Globus pallidus (tissue), 1 donor: Measurements from ENCODE around the gene CPZ.

Source experiments
- DNase-seq: peaks from one replicate; pipeline ENCODE4 v3.0.0-alpha.2; 2015; ENCODE audit warnings: low spot score

CPZ gene

DNA sequence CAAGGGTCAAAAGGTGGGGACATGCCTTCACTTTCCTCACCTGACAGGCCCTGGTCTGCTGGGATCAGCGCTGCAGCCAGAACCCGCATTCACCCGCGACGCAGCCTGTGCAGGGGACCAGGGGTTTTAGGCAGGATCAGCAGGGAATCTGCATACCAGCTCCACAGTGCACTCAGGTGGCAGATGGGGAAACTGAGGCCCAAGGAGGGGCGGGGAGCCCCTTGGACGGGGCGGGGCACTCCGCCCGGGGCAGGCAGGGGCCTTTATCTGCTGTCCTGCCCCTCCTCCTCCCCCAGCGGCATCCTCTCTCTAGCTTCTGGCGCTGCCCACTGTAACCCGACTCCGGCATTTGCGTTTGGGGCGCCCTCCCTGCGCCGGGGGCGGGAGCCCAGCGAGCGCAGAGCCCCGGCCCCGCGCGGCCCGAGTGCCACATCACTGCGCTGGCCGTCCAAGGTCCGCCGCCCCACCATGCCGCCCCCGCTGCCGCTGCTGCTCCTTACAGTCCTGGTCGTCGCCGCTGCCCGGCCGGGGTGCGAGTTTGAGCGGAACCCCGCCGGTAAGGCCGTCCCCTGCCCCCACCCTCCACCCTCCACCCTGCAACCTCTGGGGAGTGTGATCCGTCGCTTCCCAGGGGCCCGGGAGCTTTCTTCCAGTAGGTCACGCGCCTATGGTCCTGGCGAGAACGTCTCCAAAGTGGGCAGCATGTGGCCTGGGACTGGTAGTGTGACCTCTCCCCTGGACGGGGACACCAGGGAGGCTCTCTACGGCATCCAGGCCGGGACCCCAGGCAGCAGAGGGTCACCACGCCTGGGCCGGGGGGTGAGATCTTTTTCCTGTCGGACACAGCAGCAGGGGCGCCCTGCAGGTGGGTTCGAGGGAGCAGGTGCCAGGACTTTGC is at the start of gene CPZ:
Gene CPZ (plus strand): TSS at position 400 of the 898 bp plus-strand sequence. CDS start 69 bp downstream, at position 469.
- DNase-seq: no peak

DNA sequence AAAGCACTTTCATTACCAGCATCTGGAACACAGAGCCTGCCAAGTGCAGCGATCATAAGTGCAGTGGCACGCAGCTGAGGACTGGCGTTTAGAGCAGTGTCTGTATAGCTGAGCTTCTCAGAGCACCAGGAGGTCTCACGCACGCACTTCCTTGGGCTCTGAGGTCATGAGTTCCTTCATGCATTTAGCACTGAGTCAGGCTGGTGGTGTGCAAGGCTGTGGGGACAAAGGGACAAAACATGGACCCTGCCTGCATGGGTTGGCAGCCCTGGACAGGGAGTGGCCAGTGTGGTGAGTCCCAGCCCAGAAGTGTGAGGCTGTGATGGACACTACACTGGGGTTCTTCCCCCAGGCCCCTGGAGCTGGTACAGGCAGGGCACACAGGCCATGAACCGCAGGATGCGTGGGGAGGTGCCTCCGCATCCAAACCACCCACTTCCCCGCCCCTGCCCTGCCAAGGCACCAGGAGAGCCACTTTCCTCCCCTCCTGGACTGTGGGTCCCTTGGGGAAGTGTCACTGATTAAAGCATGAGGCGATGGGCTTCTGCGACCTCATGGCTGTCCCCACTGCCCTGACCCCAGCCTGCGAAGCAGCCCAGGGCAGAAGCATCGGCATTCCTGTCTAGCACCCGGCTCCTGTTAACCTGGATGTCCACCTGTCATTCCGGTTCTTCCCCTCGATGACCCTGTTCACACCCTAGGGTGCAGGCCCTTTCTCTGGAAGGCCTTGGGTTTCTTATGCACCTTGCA is 49.6 kb upstream of the CPZ start:
- DNase-seq: no peak

DNA sequence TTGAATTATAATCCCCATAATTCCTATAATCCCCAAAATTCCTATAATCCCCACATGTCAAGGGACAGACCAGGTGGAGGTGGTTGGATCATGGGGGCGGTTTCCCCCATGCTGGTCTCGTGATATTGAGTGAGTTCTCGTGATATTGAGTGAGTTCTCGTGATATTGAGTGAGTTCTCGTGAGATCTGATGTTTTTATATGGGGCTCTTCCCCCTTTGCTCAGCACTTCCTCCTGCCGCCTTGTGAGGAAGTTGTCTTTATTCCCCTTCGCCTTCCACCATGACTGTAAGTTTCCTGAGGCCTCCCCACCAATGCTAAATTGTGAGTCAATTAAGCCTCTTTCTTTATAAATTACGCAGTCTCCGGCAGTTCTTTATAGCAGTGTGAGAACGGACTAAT is 48.9 kb upstream of the CPZ start:
- DNase-seq: no peak

DNA sequence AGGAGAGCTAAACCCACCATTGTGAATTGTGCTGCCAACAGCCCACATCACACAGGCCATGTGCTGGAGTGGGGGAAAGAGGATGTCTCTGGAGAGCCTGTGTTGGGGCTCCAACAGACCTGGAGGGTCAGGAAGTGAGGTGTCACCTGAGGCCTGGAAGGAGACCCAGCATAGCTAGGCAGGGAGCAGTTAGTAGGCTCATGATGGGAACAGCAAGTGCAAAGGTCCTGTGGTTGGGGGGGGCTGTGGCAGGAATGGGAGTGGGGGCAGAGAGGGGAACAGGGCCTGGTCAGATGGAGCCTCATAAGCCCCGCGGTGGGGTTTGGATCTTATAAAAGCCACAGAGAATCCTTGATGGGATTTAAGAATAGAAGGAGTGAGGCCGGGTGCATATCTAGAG is 48.3 kb upstream of the CPZ start:
- DNase-seq: no peak

DNA sequence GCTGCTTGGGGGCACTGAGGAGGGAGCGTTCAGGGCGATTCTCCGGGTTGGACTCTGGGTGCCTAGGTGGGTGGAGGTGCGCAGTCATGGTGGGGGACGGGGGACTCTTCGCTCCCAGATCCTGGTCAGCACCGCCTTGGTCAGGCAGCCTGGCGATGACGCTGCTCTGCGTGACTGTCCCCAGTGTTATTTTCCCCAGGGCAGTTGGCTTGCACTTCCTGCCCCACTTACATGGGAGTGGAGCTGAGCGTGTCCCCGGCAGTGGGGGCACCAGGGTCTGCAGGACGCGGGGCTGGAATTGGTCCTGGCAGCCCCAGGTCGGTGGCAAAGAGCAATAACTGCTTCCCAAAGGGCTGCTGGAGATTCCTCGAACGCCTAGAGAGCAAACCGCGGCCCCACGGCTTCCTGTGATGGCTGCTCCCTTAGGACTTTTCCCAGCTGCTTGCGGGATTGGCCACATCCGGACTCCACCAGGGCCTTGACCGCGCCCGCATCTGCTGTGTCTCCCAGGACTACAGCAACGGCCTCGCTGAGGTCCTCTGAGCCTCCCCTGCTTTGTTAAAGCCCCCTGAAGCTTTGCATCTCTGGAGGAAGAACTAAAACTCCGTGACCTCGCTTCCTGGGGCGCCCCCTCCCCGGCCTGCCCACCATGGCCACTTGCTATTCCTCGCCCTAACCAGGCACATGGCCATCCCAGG is 47.7 kb upstream of the CPZ start:
- no peak for DNase-seq

DNA sequence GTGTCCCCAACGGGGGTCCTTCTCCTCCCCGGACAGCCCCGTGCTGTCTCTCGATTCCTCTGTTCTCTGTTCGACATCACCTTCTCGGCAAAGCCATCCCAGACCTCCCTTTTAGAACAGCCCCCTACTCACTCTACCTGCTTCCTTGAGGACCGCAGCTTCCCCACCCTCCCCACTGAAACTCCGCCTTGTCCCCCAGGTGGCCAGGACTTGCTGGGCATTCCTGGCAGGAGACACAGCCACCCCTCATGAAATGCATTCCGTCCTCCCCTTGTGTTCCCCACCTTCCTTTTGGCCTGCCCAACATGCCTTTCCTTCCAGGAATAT is 47.2 kb upstream of the CPZ start:
- no peak for DNase-seq

DNA sequence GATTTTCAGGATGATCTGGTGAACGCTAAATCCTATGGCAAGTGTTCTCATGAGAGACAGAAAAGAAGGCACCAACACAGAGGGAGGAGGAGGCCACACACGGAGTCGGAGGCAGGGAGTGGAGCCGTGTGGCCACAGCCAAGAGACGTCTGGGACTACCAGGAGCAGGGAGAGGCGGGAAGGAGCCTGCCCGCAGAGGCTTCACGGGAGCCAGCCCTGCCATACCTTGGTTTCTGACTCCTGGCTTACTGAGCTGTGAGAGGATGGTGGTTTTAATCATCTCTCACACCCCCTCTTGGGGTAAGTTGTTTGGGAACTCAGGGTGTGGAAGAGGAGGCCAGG is 45.8 kb upstream of the CPZ start:
- no peak for DNase-seq

DNA sequence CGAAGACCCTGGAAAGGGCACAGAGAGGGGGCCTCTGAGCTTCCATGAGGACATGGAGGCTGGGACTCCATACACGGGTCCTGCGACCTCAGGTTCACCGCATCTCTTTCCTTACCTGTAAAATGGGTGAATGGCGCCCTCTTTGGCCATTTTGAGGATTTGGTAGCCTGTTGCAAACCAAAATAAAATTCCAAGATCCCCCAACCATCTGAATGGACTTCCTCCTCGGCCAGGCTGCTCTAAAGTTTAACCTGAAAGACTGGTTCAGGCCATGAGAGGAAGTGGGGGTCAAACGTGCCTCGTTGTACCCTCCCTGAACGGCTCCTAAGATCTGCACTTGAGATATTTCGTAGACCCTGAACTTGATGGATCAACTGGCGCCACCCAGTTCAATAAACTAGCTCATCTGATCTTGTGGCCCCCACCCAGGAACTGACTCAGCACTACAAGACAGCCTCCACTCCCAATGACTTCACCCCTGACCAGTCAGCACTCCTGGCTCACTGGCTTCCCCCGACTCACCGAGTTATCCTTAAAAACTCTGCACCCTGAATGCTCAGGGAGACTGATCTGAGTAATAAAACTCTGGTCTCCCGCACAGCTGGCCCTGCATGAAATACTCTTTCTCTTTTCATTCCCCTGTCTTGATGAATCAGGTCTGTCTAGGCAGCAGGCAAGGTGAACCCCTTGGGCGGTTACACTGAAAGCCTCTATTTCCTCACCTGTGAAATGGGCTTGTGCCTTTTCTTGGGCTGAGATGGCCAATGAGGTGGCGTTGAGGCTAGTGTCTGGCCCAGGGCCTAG is 45.3 kb upstream of the CPZ start:
- DNase-seq: no peak

DNA sequence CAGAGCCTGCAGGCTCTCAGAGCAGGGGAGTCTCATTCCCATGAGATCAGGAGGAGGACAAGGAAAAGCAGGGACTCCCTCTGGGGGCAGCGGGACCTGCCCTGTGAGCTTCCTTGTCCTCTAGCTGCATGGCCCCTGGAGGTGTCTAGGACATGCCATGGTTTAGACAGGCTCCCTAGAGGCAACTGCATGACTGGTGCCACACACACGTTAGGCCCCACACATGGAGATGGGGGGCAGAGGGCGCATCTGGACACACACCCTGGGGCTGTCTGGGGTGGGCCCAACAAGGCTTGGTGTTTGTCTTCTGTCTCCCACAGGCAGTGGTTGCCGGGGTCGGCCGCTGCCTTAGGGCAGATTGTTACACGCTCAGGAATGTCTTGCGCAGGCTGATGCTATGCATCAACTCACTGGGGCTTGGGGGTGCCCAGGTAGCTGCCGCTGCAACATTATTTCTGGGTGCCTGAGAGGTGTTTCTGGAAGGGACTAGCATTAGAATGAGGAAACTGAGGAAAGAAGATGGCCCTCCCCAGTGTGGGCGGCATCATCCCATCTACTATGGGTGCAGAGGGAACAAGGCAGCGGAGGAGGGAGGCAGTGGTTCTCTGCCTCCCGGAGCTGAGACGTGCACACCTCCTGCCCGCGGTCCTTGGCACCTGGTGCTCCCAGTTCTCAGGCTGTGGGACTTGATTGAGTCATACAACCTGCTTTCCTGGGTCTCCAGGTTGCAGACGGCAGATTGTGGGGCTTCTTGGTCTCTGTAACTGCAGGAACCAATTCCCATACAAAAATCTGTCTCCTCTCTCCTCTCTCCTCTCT is 44.4 kb upstream of the CPZ start:
- no peak for DNase-seq

DNA sequence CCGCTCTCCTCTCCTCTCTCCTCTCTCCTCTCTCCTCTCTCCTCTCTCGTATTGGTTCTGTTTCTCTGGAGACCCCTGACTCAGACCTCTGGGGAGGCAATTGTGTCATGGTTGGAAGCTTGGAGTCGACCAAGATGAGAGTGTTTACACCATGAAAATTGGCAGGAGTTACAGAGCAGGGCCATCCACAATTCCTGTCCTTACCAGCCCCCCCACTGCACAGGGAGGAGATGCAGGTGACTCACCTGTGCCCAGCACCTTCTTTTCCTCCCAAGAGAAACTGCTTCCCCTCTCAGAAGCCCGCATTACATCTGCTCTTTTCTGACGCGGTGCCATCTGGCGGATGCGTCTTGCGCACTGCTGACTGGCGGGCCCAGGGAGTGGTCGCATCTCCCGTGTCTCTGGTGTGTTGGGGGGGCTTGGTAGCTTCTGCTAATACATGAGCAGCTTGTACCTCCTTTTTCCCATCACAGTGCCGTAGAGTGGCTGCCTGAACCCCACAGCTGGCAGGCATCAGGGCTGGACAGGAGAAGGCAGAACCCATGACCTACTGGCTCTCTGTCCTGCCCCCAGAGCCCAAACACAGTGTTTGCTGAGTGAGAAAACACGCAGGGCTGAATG is 43.7 kb upstream of the CPZ start:
- no peak for DNase-seq

DNA sequence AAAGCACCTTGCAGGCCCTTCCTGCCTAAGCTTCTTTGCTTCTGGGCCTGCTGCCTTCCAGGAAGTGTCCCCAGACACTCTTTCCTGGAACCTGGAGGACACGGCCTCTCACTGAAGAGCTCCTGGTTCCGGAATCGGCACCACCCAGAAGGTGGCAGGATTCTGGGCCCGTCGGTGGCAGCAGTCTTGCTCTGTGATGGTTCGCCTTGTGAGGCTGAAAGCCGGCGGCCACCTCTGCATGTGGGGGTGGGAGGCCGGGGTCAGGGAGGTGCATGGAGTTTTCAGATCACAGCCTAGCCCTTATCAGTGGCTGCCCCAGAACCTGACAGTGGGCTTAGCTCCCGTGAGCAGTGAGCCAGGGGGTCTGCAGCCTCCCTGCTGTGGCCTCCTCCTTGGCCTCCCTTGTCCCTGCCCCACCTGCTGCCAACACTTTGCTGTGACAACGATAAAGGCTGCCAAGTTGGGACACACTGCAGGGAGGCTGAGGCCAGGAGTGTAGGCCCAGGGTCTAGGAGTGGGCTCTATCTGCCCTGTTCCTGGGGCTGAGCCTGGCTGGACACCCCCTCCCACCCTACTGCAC is 43.1 kb upstream of the CPZ start:
- no peak for DNase-seq

DNA sequence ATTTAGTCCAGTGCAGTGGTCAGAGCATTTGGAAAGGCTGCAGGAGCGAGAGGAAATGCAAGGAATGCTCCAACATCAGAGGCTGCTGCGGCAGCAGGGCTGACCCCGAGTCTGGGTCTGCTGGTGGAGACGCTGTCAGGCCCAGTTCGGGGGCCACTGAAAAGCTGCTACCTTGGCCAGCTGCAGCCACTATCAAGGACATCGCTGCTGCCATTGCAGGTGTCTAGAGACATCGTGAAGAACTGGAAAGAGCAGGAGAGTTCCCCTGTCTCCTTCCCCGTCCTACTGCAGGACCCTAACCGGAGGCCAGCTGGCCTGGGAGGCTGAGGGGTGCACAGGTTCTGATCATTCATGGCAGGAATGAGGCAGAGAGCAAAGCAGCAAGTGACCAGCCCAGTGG is 41.9 kb upstream of the CPZ start:
- no peak for DNase-seq

DNA sequence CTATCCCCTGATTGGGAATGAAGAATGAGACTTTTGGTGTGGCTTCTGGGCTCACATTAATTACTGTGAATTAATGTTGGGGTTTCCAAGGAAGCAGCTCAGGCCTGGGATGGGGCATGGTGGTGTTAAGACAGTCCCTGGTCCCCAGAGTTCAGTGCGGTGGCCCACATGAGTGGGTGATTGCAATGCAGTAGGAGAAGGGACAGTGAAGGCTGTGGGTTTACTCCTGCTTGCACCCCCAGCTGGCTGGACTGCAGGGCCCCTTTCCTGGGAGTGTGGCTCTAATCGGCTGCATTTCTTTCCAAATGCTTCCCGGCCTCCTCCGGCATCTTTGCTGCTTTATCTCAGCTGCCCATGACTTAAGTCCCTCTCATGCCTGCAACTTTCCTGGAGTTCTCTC is 40.5 kb upstream of the CPZ start:
- DNase-seq: no peak

DNA sequence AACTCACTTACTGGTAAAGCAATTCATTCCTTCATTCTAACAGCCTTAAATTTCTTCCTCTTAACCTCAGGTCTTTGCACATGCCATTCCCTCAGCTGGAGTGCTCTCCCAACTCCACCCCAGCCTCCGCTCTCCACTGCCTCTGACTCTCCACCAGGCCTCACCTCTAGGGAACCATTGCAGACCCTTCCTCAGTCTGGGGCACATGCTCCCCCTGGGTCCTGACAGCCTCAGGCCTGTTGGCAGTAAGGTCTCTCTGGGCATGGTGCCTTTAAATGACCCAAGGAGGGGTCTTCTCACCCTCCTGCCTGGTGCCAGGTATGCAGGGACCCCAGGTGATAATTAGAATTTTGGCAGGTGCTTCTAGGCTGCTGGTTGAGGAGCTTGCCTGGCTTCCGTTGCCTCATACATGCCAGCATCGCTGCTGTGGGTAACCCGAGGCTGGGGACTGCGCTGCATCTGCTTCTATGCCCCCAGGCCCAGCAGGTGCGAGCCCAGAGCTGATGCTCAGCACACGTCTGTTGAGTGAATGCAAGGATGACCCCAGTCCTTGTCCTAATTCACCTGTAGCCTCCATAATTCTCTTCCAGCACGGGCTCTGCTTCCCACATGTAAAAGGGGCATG is 39.9 kb upstream of the CPZ start:
- DNase-seq: no peak

DNA sequence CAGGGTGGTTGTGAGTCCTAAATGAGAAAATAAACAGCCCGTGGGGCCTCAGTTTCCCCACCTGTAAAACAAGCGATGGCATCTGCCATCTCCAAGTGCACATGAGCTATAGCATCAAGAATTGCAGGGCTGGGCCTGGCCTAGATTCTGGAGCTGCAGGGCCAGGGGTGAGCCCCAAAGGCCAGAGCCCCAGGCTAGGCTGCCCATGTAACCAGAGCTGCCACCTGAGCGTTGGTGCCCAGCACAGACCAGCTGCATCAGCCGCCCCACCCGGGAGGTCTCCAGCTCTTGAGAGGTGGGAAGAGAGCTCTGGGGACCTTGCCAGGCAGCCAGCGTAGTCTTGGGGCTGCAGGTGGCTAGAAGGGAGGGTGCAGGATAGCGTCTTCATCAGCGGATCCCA is 39.3 kb upstream of the CPZ start:
- no peak for DNase-seq

DNA sequence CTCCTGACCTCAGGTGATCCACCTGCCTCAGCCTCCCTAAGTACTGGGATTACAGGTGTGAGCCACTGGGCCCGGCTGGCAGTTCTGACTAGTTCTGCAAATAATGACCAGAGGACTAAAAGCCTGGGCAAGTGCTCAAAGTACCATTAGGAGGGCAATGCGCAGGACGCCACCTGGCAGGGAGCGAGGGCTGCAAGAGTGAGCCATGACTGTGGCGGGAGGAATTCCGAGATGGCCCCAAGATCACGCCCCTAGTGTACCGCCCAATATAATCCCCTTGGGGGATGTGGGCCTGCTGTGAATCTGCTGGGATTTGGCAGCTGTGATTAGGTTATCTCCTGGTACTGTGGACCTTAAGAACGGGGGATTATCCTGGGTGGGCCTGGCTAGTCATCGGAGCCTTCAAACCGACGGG is 38.6 kb upstream of the CPZ start:
- DNase-seq: no peak

DNA sequence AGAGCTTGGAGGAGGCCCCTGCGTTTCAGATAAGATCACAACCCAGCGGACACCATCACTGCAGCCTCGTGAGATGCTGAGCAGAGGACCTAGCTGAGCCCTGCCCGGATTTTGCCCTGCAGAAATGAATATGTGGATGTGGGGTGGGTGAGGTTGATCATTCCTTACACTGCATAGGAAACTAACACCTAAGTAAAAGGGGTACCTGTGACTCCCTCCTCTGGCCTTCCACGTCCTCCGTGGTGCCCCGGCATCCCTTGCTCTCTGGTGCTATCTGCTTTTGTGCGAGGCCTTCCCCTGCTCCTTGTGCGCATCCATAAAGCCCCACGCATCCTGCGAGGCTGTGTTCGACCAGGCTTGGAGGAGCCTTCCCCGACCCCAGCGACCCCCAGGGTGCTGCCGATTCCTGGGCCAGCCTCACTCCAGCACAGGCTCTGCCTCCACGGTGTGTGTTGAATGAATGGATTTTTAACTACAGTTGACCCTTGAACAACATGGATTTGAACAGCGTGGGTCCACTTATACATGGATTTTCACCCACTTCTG is 37.9 kb upstream of the CPZ start:
- DNase-seq: no peak

DNA sequence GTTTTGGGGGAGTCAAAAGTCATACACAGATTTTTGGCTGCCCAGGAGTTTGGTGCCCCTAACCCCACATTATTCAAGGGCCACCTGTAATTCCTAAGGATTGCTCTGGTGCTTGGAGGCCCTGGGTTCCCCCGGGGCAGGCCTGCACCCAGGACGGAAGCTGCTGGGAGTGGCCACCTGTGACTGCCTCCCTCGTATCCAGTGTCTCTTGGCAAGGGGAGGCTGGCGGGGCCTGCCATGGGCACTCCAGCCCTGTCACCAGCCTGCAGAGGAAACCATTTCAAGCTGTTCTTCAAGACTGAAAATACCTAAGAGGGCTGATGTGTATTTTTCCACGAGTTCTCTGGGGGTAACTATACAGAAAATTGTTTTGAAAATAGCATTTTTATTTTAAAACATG is 36.8 kb upstream of the CPZ start:
- DNase-seq: no peak

DNA sequence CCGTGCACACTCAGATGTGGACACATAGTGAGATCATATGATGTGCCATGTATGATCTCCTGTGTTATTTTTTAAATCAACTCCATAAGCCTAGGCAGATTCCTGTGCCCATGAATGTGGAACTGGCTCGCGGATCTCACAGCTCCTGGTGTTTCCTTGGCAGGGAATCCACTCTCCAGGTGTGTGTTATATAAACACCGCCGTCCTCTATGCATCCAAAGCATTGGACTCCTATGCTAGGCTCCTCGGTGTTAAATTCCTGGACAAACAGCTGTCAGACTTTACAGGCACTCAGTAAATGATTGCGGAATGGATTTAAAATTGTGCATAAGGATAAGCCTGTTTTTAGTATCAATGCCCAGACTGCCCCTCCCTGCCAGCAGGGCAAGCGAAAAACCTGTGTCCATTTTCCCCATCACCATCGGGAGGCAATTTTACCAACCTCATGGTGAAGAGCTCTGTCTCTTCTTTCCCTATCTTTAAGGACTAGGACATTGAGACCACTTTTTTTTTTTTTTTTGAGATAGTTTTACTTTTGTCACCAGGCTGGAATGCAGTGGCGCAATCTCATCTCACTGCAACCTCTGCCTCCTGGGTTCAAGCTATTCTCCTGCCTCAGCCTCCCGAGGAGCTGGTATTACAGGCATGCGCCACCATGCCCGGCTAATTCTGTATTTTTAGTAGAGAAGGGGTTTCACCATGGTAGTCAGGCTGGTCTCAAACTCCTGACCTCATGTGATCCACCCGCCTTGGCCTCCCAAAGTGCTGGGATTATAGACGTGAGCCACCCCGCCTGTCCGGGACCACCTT is 36.0 kb upstream of the CPZ start:
- DNase-seq: no peak
